ENCODE data around the gene CDKN1A. TPM values are rescaled to one million over a fixed set of nuclear protein-coding genes. Genes with fewer than 3 reads are reported as not detected.
A peak's percentile ranks its signal among the peaks of the same experiment; 100 is the strongest.

Gene CDKN1A
- total and polyA plus RNA-seq, 9 of the 15 experiments (the other 6 are each of a cell fraction or from before 2014, with no cell fraction given) = 0.25 to 8.1 (median 5.1) TPM

GRCh38 chr6:36701401-36701991, 23.0 kb downstream of the CDKN1A start (continued):
- TF ChIP-seq RERE (CRISPR knock-in tag; IDR thresholded peaks at IDR 0.05; ENCODE audit: borderline replicate concordance) = no peak
- TF ChIP-seq GMEB1 (CRISPR knock-in tag; IDR thresholded peaks at IDR 0.05) = no peak
- no peak for TF ChIP-seq POLR2A (conservative IDR thresholded peaks at IDR 0.05)
- TF ChIP-seq ARHGAP35 (IDR thresholded peaks at IDR 0.05; ENCODE audit: partially characterized antibody) = no peak
- no peak for TF ChIP-seq ZNF140 (CRISPR knock-in tag; IDR thresholded peaks at IDR 0.05)
- peak; percentile 30; the same call in 1 of the 2 replicates for TF ChIP-seq DEAF1 (CRISPR knock-in tag; IDR thresholded peaks at IDR 0.05)
- peak; percentile 58 to 70 (median 66) for TF ChIP-seq CTCF (IDR thresholded peaks at IDR 0.05 in 2 of 3, conservative IDR thresholded peaks at IDR 0.05 in 1 of 3; ENCODE audit: insufficient read depth in 2 of 3, low read depth in 1 of 3, low read length in 3 of 3)
- no peak for TF ChIP-seq KDM4B (IDR thresholded peaks at IDR 0.05; ENCODE audit: borderline replicate concordance in 2 of 2, low read depth in 1 of 2)
- no peak for TF ChIP-seq ZNF311 (CRISPR knock-in tag; IDR thresholded peaks at IDR 0.05)
- peak; percentile 49; the same call in 1 of the 2 replicates for TF ChIP-seq ZNF436 (CRISPR knock-in tag; IDR thresholded peaks at IDR 0.05)
- TF ChIP-seq FOXA1 (IDR thresholded peaks at IDR 0.05; ENCODE audit: borderline replicate concordance) = no peak
- TF ChIP-seq ARID4B (CRISPR knock-in tag; IDR thresholded peaks at IDR 0.05) = no peak

Data from K562 (cell line).